Right lobe of liver (tissue), 6 donors: ENCODE results near the gene CYP4F22. TPM values are rescaled to one million over a fixed set of nuclear protein-coding genes. Genes with fewer than 3 reads are reported as not detected.

Experiments used
- ATAC-seq, 4 donors: fragments of 200-7000 bp; cut with Tn5 transposase; one replicate each; pipeline ENCODE4 v1.9.1; 2020; ENCODE audit warnings: mild to moderate bottlenecking in 4 of 4, moderate library complexity in 4 of 4
- DNase-seq, 3 donors: peaks; one replicate each; pipeline ENCODE4 v3.0.0-alpha.2; 2020
- H3K27ac ChIP-seq, 3 donors: fragments of 200-600 bp; one replicate each; pipeline ENCODE4 v1.8.0; 2022
- H3K27me3 ChIP-seq, 2 donors: fragments of 200-600 bp; one replicate each; pipeline ENCODE4 v1.8.0; 2022
- H3K36me3 ChIP-seq, 4 donors: fragments of 200-600 bp; sonication (generic) in 1 of 4; one replicate each; pipeline versions ENCODE4 v1.5.1 to v1.8.0; 2017 to 2022; ENCODE audit warnings: control low read depth in 1 of 4
- H3K4me1 ChIP-seq, 4 donors: fragments of 200-600 bp; sonication (generic) in 1 of 4; one replicate each; pipeline versions ENCODE4 v1.5.1 to v1.8.0; 2017 to 2022; ENCODE audit warnings: control low read depth in 1 of 4
- H3K4me3 ChIP-seq, 3 donors: fragments of 200-600 bp; one replicate each; pipeline ENCODE4 v1.8.0; 2022
- H3K9me3 ChIP-seq, 4 donors: fragments of 200-600 bp; sonication (generic) in 1 of 4; one replicate each; pipeline versions ENCODE4 v1.5.1 to v1.8.0; 2017 to 2022; ENCODE audit warnings: control low read depth in 1 of 4
- POLR2A ChIP-seq: fragments of 450-650 bp; IDR thresholded peaks from one replicate; pipeline ENCODE4 v1.6.1; 2017; ENCODE audit warnings: antibody characterized with exemption, mild to moderate bottlenecking
- WGBS: methylation state at CpG from one replicate; pipeline ENCODE4 v1.1.6; 2018; ENCODE audit warnings: low coverage, low lambda C conversion rate; ENCODE audit not compliant: insufficient coverage; ENCODE audit errors: missing lambda C conversion rate; 5-methylcytosine and 5-hydroxymethylcytosine counted together
- intact Hi-C, 2 donors: fragments of 100-400 bp; cut with DNase I; formaldehyde crosslinking; loops; one replicate each; pipeline versions ENCODE4 v1.11.2 to v1.14.1; 2022
- total RNA-seq, 6 experiments: library from RNA; depleted of rRNA in 2 of 6; stranded (reverse); fragments of >200 nt in 2 of 6; fragmentation: NEBNext Ultra II Directional in 3 of 6; extraction: Animal tissue kit (Norgen Biotek cat#: 25700) in 3 of 6; gene quantifications; one replicate each; pipeline versions ENCODE4 v1.1.0 to v1.2.4, GENCODE V29; 2016 to 2023
- TF ChIP-seq, protein P1 (sequence below), 4 donors: fragments of 200-600 bp in 3 of 4; fragments of 450-650 bp in 1 of 4; IDR thresholded peaks; one replicate each; pipeline versions ENCODE4 v1.5.1 to v1.8.0; 2016 to 2022; ENCODE audit warnings: antibody characterized with exemption in 4 of 4, mild to moderate bottlenecking in 2 of 4
- donor health status: DM: no; HTN: yes; CAD: no.
- donor health status: DM: no; HTN: no; CAD: no.
- donor health status: DM: no; HTN: no; CAD: no.
- donor health status: DM: no; HTN: yes; CAD: no.
- donor health status: DM: no; HTN: yes; CAD: no.

CYP4F22 gene
- total RNA-seq, 6 experiments from 2014 or later: 0.95 to 6.0 (median 4.5) TPM

DNA sequence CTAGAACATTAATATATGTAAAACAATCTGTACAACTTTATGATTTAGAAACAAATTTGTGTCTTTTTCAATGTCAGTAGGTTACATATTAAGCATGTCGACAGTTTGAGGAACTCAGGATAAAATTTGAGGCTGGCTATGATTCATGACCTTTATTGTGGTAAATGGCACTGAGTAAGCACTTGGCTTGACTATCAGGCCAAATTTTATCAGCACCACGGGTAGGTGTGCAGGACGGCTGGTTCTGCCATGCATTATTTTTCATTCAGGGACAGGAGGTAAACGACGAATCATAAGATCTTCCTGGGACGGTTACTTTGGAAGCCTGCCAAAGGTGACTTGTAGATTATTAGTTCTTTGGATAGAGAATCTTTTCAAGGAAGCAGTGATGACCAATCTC lies 86.7 kb downstream of the CYP4F22 start:
- Histone ChIP-seq H3K36me3 (no peaks in the 10 kb centered on the region), H3K4me3 (no peak overlapping the region), H3K27ac (no peak overlapping the region), H3K27me3 (no peaks in the 10 kb centered on the region), H3K9me3 (no peaks in the 10 kb centered on the region), H3K4me1 (no peaks in the 10 kb centered on the region)
- WGBS: 20% methylated on average over 6 of the region's 6 CpGs
- DNase-seq (no peak), ATAC-seq (no peak)
- intact Hi-C loops: no loop called here
- TF ChIP-seq, protein P1, sequence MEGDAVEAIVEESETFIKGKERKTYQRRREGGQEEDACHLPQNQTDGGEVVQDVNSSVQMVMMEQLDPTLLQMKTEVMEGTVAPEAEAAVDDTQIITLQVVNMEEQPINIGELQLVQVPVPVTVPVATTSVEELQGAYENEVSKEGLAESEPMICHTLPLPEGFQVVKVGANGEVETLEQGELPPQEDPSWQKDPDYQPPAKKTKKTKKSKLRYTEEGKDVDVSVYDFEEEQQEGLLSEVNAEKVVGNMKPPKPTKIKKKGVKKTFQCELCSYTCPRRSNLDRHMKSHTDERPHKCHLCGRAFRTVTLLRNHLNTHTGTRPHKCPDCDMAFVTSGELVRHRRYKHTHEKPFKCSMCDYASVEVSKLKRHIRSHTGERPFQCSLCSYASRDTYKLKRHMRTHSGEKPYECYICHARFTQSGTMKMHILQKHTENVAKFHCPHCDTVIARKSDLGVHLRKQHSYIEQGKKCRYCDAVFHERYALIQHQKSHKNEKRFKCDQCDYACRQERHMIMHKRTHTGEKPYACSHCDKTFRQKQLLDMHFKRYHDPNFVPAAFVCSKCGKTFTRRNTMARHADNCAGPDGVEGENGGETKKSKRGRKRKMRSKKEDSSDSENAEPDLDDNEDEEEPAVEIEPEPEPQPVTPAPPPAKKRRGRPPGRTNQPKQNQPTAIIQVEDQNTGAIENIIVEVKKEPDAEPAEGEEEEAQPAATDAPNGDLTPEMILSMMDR (IDR thresholded peaks at IDR 0.05): no peak
- no peak for TF ChIP-seq POLR2A

Other genes with a start within 250 kb of the CYP4F22 start
- 10 to 100 TPM; 20.0 to 52.6 (median 40.6) TPM for gene BRD4, start 176.0 kb upstream of the CYP4F22 start, total RNA-seq
- 10 to 100 TPM in 5 of 6 experiments, 1 to 10 TPM in 1; 10.0 to 20.2 (median 13.3) TPM for gene AKAP8, start 128.7 kb upstream of the CYP4F22 start, total RNA-seq
- 10 to 100 TPM; 27.4 to 69.4 (median 49.6) TPM for gene AKAP8L, start 89.5 kb upstream of the CYP4F22 start, total RNA-seq
- gene WIZ, start 58.6 kb upstream of the CYP4F22 start, total RNA-seq: 10 to 100 TPM; 12.5 to 24.4 (median 14.6) TPM
- 1 to 10 TPM in 4 of 6 experiments, under 1 TPM in 2; 0.75 to 1.9 (median 1.1) TPM for gene RASAL3, start 44.0 kb upstream of the CYP4F22 start, total RNA-seq
- 100 to 1,000 TPM in 2 of 6 experiments, 10 to 100 TPM in 4; 45.1 to 135 (median 59.2) TPM for gene PGLYRP2, start 29.0 kb upstream of the CYP4F22 start, total RNA-seq
- not detected for gene CYP4F8, start 106.7 kb downstream of the CYP4F22 start, total RNA-seq
- gene CYP4F3, start 132.4 kb downstream of the CYP4F22 start, total RNA-seq: 100 to 1,000 TPM; 186 to 573 (median 245) TPM
- 10 to 100 TPM; 21.9 to 95.5 (median 45.3) TPM for gene CYP4F12, start 164.6 kb downstream of the CYP4F22 start, total RNA-seq
- gene OR10H2, start 219.5 kb downstream of the CYP4F22 start, total RNA-seq: not detected
- not detected for gene OR10H3, start 229.5 kb downstream of the CYP4F22 start, total RNA-seq